NCI-H128 (cell line): ENCODE results near the gene SPC24.
A peak's percentile ranks its signal among the peaks of the same experiment; 100 is the strongest.
"Not testable (repeated sequence)": the region's sequence is repeated elsewhere in the genome, so short reads cannot be mapped to it uniquely, and the experiment has no call there.

Experiments used
- DNase-seq: peaks from one replicate; lab custom pipeline; 2025; ENCODE audit not compliant: unreplicated experiment; lab: John Stamatoyannopoulos, UW

The SPC24 gene

DNA sequence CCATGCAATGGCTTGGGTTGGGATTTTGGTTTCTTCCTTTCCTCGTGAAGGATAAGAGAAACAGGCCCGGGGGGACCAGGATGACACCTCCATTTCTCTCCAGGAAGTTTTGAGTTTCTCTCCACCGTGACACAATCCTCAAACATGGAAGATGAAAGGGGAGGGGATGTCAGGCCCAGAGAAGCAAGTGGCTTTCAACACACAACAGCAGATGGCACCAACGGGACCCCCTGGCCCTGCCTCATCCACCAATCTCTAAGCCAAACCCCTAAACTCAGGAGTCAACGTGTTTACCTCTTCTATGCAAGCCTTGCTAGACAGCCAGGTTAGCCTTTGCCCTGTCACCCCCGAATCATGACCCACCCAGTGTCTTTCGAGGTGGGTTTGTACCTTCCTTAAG lies 24.1 kb downstream of the SPC24 start:
- DNase-seq, result no peak

GRCh38 chr19:11130824-11131455 lies 24.6 kb downstream of the SPC24 start:
- DNase-seq, result peak; percentile 10

DNA sequence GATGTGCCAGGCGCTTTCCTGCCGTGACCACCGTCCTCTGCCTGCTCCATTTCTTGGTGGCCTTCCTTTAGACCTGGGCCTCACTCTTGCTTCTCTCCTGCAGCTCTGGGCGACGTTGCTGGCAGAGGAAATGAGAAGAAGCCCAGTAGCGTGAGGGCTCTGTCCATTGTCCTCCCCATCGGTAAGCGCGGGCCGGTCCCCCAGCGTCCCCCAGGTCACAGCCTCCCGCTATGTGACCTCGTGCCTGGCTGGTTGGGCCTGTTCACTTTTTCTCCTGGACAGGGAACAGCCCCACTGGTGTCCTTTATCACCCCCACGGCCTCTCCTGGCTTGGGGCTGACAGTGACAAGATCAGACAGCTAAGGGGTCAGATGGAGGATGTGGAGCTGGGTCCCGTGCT lies 27.7 kb downstream of the SPC24 start:
- no peak for DNase-seq

- DNase-seq, result peak; percentile 30
Observed at GRCh38 chr19:11125994-11126685, 29.4 kb downstream of the SPC24 start.

DNA sequence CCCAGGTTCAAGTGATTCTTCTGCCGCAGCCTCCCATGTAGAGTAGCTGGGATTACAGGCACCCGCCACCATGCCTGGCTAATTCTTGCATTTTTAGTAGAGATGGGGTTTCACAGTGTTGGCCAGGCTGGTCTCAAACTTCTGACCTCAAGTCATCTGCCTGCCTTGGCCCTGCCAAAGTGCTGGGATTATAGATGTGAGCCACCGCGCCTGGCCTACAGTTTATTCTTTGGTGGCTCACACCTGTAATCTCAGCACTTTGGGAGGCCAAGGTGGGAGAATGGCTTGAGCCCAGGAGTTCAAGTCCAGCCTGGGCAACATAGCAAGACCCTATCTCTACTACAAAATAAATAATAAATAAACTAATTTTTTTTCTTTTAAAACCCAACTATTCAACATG lies 31.4 kb downstream of the SPC24 start:
- not testable (repeated sequence) for DNase-seq

DNA sequence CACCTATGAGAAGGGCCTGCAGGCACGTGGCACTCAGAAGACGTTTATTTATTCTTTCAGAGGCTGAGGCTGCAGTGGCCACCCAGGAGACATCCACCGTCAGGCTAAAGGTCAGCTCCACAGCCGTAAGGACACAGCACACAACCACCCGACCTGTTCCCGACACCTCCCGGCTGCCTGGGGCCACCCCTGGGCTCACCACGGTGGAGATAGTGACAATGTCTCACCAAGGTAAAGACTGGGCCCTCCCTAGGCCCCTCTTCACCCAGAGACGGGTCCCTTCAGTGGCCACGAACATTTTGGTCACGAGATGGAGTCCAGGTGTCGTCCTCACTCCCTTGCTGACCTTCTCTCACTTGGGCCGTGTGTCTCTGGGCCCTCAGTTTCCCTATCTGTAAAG lies 32.5 kb downstream of the SPC24 start:
- no peak for DNase-seq

DNA sequence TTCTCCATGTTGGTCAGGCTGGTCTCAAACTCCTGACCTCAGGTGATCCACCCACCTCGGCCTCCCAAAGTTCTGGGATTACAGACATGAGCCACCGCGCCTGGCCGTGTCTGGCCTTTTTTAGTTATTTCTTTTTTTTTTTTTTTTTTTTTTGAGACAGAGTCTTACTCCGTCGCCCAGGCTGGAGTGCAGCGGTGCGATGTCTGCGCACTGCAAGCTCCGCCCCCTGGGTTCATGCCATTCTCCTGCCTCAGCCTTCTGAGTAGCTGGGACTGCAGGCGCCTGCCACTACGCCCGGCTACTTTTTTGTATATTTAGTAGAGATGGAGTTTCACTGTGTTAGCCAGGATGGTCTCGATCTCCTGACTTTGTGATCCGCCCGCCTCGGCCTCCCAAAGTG lies 33.6 kb downstream of the SPC24 start:
- not testable (repeated sequence) for DNase-seq

- DNase-seq, result no peak
Observed at GRCh38 chr19:11116507-11116906, 39.1 kb downstream of the SPC24 start.

DNA sequence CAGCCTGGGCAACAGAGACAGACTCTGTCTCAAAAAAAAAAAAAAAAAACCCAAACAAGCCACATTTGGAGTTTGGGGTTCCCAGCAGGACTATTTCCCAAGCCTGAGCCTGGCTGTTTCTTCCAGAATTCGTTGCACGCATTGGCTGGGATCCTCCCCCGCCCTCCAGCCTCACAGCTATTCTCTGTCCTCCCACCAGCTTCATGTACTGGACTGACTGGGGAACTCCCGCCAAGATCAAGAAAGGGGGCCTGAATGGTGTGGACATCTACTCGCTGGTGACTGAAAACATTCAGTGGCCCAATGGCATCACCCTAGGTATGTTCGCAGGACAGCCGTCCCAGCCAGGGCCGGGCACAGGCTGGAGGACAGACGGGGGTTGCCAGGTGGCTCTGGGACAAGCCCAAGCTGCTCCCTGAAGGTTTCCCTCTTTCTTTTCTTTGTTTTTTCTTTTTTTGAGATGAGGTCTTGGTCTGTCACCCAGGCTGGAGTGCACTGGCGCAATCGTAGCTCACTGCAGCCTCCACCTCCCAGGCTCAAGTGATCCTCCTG lies 39.6 kb downstream of the SPC24 start:
- DNase-seq, result no peak

DNA sequence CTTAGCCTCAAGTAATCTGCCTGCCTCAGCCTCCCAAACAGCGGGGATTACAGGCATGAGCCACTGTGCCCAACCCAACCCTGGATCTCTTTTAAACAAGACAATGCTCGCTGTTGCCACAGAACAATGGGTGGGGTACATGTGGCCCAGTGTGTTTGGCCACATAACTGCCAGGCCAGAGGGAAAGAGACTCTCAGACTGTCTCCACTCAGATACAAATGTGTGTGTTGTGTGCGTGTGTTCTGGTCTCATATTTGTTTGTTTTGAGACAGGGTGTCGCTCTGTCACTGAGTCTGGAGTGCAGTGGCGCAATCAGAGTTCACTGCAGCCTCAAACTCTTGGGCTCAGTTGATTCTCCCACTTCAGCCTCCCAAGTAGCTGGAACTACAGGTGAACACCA lies 40.5 kb downstream of the SPC24 start:
- DNase-seq, result no peak

GRCh38 chr19:11113140-11113708 lies 42.4 kb downstream of the SPC24 start:
- DNase-seq, result no peak

DNA sequence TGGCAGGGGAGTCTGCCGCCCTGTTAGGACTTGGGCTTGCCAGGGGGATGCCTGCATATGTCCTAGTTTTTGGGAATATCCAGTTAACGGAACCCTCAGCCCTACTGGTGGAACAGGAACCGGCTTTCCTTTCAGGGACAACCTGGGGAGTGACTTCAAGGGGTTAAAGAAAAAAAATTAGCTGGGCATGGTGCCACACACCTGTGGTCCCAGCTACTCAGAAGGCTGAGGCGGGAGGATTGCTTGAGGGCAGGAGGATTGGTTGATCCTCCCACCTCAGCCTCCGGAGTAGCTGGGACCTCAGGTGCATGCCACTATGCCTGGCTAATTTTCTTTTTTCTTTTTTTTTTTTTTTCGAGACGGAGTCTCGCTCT lies 43.8 kb downstream of the SPC24 start:
- DNase-seq, result no peak

- DNase-seq, result no peak
Observed at GRCh38 chr19:11111117-11111770, 44.3 kb downstream of the SPC24 start.

DNA sequence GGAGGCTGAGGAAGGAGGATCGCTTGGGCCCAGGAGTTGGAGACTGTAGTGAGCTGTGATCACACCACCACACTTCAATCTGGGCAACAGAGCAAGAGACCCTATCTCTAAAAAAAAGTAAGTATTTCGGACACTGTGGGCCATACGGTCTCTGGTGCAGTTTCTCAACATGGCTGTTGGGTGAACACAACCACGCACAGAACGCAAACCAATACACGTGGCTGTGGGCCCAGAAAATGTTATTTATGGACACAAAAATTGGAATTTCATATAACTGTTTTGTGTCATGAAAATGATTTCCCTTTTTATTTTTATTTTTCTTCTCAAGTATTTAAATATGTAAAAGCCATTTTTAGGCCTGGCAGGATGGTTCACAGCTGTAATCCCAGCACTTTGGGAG lies 46.8 kb downstream of the SPC24 start:
- DNase-seq, result no peak

DNA sequence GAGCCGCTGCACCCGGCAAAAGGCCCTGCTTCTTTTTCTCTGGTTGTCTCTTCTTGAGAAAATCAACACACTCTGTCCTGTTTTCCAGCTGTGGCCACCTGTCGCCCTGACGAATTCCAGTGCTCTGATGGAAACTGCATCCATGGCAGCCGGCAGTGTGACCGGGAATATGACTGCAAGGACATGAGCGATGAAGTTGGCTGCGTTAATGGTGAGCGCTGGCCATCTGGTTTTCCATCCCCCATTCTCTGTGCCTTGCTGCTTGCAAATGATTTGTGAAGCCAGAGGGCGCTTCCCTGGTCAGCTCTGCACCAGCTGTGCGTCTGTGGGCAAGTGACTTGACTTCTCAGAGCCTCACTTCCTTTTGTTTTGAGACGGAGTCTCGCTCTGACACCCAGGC lies 49.1 kb downstream of the SPC24 start:
- no peak for DNase-seq

DNA sequence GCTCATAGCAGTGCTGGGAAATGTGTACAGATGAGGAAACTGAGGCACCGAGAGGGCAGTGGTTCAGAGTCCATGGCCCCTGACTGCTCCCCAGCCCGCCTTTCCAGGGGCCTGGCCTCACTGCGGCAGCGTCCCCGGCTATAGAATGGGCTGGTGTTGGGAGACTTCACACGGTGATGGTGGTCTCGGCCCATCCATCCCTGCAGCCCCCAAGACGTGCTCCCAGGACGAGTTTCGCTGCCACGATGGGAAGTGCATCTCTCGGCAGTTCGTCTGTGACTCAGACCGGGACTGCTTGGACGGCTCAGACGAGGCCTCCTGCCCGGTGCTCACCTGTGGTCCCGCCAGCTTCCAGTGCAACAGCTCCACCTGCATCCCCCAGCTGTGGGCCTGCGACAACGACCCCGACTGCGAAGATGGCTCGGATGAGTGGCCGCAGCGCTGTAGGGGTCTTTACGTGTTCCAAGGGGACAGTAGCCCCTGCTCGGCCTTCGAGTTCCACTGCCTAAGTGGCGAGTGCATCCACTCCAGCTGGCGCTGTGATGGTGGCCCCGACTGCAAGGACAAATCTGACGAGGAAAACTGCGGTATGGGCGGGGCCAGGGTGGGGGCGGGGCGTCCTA lies 50.5 kb downstream of the SPC24 start:
- DNase-seq, result no peak

GRCh38 chr19:11103667-11104066 lies 51.9 kb downstream of the SPC24 start:
- DNase-seq, result not testable (repeated sequence)

GRCh38 chr19:11102944-11103343 lies 52.6 kb downstream of the SPC24 start:
- no peak for DNase-seq

DNA sequence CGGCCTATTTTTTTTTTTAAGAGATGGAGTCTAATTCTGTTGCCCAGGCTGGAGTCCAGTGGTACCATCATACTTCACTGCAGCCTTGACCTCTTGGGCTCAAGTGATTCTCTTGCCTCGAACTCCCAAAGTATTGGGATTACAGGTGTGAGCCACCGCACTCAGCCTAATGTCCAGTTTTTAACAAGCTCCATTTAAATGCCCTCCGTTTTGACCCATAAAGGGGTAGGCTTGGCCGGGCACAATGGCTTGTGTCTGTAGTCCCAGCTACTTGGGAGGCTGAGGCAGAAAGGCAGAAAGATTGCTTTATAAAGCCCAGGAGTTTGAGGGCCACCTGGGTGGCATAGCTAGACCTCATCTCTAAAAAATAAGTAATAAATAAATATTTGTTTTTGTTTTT lies 54.5 kb downstream of the SPC24 start:
- no peak for DNase-seq

DNA sequence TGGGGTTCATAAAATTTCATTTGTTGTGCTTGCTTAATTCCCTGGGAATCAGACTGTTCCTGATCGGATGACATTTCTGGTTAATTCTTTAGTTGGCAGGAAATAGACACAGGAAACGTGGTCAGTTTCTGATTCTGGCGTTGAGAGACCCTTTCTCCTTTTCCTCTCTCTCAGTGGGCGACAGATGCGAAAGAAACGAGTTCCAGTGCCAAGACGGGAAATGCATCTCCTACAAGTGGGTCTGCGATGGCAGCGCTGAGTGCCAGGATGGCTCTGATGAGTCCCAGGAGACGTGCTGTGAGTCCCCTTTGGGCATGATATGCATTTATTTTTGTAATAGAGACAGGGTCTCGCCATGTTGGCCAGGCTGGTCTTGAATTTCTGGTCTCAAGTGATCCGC lies 55.5 kb downstream of the SPC24 start:
- no peak for DNase-seq

DNA sequence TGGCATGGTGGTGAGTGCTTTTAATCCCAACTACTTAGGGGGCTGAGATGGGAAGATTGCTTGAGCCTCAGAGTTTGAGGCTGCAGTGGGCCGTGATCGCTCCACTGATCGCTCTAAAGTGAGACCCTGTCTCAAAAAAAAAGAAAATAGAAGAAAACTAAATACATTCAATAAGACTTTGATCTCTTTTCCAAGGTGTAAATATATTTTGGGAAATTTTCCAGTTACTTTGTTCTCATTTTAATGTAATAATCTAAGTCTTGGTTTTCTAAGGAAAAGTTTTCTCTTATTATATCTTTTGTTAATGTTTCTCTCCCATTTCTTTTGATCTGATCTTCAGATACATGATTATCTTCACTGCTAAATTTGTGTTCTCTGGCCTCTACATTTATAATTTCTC lies 56.7 kb downstream of the SPC24 start:
- DNase-seq, result no peak
